OCI-LY7 (cell line): ENCODE data around the gene UNC5A. TPM values are rescaled to one million over a fixed set of nuclear protein-coding genes. Genes with fewer than 3 reads are reported as not detected.

ENCODE experiments used
- BruUV-seq: library from RNA; stranded (reverse); fragments of 400-500 nt; replicated peaks from 2 replicates; lab custom pipeline; 2021; lab: Mats Ljungman, UMichigan
- CTCF ChIA-PET: fragments of 300-600 bp; sonication (Branson Sonifier 250); formaldehyde crosslinking; loops from one replicate; lab custom pipeline; 2022; ENCODE audit warnings: antibody characterized with exemption; ENCODE audit not compliant: unreplicated experiment; lab: Charles Lee
- POLR2A ChIA-PET: fragments of 300-600 bp; sonication (Branson Sonifier 250); formaldehyde crosslinking; loops from one replicate; lab custom pipeline; 2022; ENCODE audit warnings: antibody characterized with exemption; lab: Charles Lee
- DNase-seq: peaks from one replicate; pipeline ENCODE4 v3.0.0-alpha.2; 2015; ENCODE audit warnings: low spot score
- H2AFZ ChIP-seq: fragments of 200-600 bp; sonication (generic), shearing (Covaris generic); 2 replicates; pipeline ENCODE4 v1.6.1; 2014; ENCODE audit warnings: mild to moderate bottlenecking, antibody characterized with exemption, low read length, moderate library complexity
- H3K27ac ChIP-seq: fragments of 200-600 bp; sonication (generic); 2 replicates; pipeline ENCODE4 v1.5.1; 2014; ENCODE audit warnings: mixed run types, low read depth, mild to moderate bottlenecking, moderate library complexity, low read length, inconsistent platforms; ENCODE audit not compliant: poor library complexity, severe bottlenecking
- H3K36me3 ChIP-seq: fragments of 200-600 bp; sonication (generic); 2 replicates; pipeline ENCODE4 v1.6.1; 2014; ENCODE audit warnings: mild to moderate bottlenecking, antibody characterized with exemption, low read length, moderate library complexity, mixed read lengths; ENCODE audit not compliant: insufficient read depth
- H3K4me1 ChIP-seq: fragments of 200-600 bp; sonication (generic); 2 replicates; pipeline ENCODE4 v1.5.1; 2014; ENCODE audit warnings: mild to moderate bottlenecking, low read length; ENCODE audit not compliant: insufficient read depth, poor library complexity, severe bottlenecking
- H3K4me2 ChIP-seq: fragments of 200-600 bp; sonication (generic); 2 replicates; pipeline ENCODE4 v1.6.1; 2014; ENCODE audit warnings: mild to moderate bottlenecking, low read length
- H3K4me3 ChIP-seq: fragments of 200-600 bp; sonication (generic); 2 replicates; pipeline ENCODE4 v1.5.1; 2014; ENCODE audit warnings: mild to moderate bottlenecking, low read depth, low read length; ENCODE audit not compliant: poor library complexity, severe bottlenecking
- H3K79me2 ChIP-seq: fragments of 200-600 bp; sonication (generic); 2 replicates; pipeline ENCODE4 v1.6.1; 2016; ENCODE audit warnings: low read depth, mild to moderate bottlenecking, low read length, moderate library complexity, mixed read lengths; ENCODE audit not compliant: insufficient read depth
- H3K9me2 ChIP-seq: fragments of 200-600 bp; sonication (generic); 2 replicates; pipeline ENCODE4 v1.6.1; 2016; ENCODE audit warnings: mild to moderate bottlenecking, low read length, mixed read lengths; ENCODE audit not compliant: insufficient read depth
- H3K9me3 ChIP-seq: fragments of 200-600 bp; sonication (generic); 2 replicates; pipeline ENCODE4 v1.6.1; 2014; ENCODE audit warnings: mild to moderate bottlenecking, mixed run types, low read length, mixed read lengths
- H4K20me1 ChIP-seq: fragments of 200-600 bp; sonication (generic); 2 replicates; pipeline ENCODE4 v1.6.1; 2014; ENCODE audit warnings: mild to moderate bottlenecking, antibody characterized with exemption, low read length, moderate library complexity, mixed read lengths; ENCODE audit not compliant: insufficient read depth
- CTCF ChIP-seq: fragments of 200-600 bp; sonication (generic); conservative IDR thresholded peaks from 2 replicates; pipeline ENCODE4 v1.5.1; 2014; ENCODE audit warnings: mild to moderate bottlenecking, antibody characterized with exemption, low read length, moderate library complexity, mixed read lengths
- EZH2phosphoT487 ChIP-seq: fragments of 200-600 bp; sonication (generic); IDR thresholded peaks from 2 replicates; pipeline ENCODE4 v1.6.1; 2018; ENCODE audit warnings: low read depth, borderline replicate concordance, mild to moderate bottlenecking, mixed run types, antibody characterized with exemption, low read length, moderate library complexity, mixed read lengths
- intact Hi-C: fragments of 100-400 bp; cut with micrococcal nuclease; formaldehyde crosslinking; loops from one replicate; pipeline ENCODE4 v1.10.0; 2022; ENCODE audit not compliant: unreplicated experiment
- total RNA-seq, 2 experiments: library from RNA; depleted of rRNA in 1 of 2; stranded (reverse); fragments of >200 nt in 1 of 2; shearing (Covaris generic) in 1 of 2; gene quantifications; 2 replicates each; pipeline ENCODE4 v1.2.3, GENCODE V29; 2014 to 2022

UNC5A gene
- total RNA-seq, 2 experiments from 2014 or later: not detected

- DNase-seq: no peak
- Histone ChIP-seq H3K9me3 (no peaks in the 10 kb centered on the region), H3K79me2 (no peaks in the 10 kb centered on the region), H4K20me1 (no peaks in the 10 kb centered on the region), H3K4me1 (peaks cover 9% of the 10 kb centered on the region), H3K4me2 (no peak overlapping the region), H2AFZ (no peak overlapping the region), H3K36me3 (peaks cover 69% of the 10 kb centered on the region), H3K4me3 (no peak overlapping the region), H3K27ac (no peak overlapping the region), H3K9me2 (no peaks in the 10 kb centered on the region)
- intact Hi-C loops: no loop called here
- TF ChIP-seq CTCF (no peak), EZH2phosphoT487 (no peak)
- ChIA-PET CTCF (no interaction called here), POLR2A (interaction anchor here (0.6 kb wide), 1 partner anchor 421 kb away, joined by 3 read pairs; no protein-coding TSS in a partner anchor)
- no TSS peak for BruUV-seq
Observed at GRCh38 chr5:176929654-176930053, 119.3 kb downstream of the UNC5A start.

Other genes with a start within 250 kb of the UNC5A start
- gene GPRIN1, start 200.4 kb upstream of the UNC5A start, total RNA-seq (2014; rRNA removed; shearing (Covaris generic)): 3.8 and 4.9 TPM in 2 replicates
- 4.5 and 5.3 TPM in 2 replicates for gene GPRIN1, start 200.4 kb upstream of the UNC5A start, total RNA-seq (2022)
- 0.50 and 0.70 TPM in 2 replicates for gene SNCB, start 180.0 kb upstream of the UNC5A start, total RNA-seq (2014; rRNA removed; shearing (Covaris generic))
- 3.5 TPM in 2 replicates for gene SNCB, start 180.0 kb upstream of the UNC5A start, total RNA-seq (2022)
- 0.16 and 0.64 TPM in 2 replicates for gene EIF4E1B, start 179.9 kb upstream of the UNC5A start, total RNA-seq (2014; rRNA removed; shearing (Covaris generic))
- 2.4 and 2.9 TPM in 2 replicates for gene EIF4E1B, start 179.9 kb upstream of the UNC5A start, total RNA-seq (2022)
- 9.3 and 10.3 TPM in 2 replicates for gene TSPAN17, start 163.1 kb upstream of the UNC5A start, total RNA-seq (2014; rRNA removed; shearing (Covaris generic))
- 18.4 and 23.3 TPM in 2 replicates for gene TSPAN17, start 163.1 kb upstream of the UNC5A start, total RNA-seq (2022)
- 0.38 TPM in 1 of 2 replicates, not detected in the other for gene HK3, start 88.8 kb downstream of the UNC5A start, total RNA-seq (2014; rRNA removed; shearing (Covaris generic))
- gene HK3, start 88.8 kb downstream of the UNC5A start, total RNA-seq (2022): not detected in 2 replicates
- gene UIMC1, start 196.2 kb downstream of the UNC5A start, total RNA-seq (2014; rRNA removed; shearing (Covaris generic)): 42.7 and 58.4 TPM in 2 replicates
- gene UIMC1, start 196.2 kb downstream of the UNC5A start, total RNA-seq (2022): 78.5 and 94.1 TPM in 2 replicates
- gene ZNF346, start 212.1 kb downstream of the UNC5A start, total RNA-seq (2014; rRNA removed; shearing (Covaris generic)): 31.8 and 36.6 TPM in 2 replicates
- gene ZNF346, start 212.1 kb downstream of the UNC5A start, total RNA-seq (2022): 39.7 and 42.4 TPM in 2 replicates